GM12878 (cell line): ENCODE data around the gene SGO1. TPM values are rescaled to one million over a fixed set of nuclear protein-coding genes. Genes with fewer than 3 reads are reported as not detected.
A peak's percentile ranks its signal among the peaks of the same experiment; 100 is the strongest.

Source experiments
- ATAC-seq: fragments of 200-7000 bp; cut with Tn5 transposase; 3 replicates; pipeline ENCODE4 v1.9.1; 2020; ENCODE audit warnings: mild to moderate bottlenecking, moderate library complexity
- BruUV-seq: library from RNA; stranded (reverse); fragments of 400-500 nt; replicated peaks from 2 replicates; lab custom pipeline; 2021; lab: Mats Ljungman, UMichigan
- CTCF ChIA-PET: fragments of 300-600 bp; sonication (Branson Sonifier 250); formaldehyde crosslinking; extraction: SDS; loops from one replicate; lab custom pipeline; 2021; ENCODE audit warnings: inconsistent platforms; lab: Yijun Ruan, JAX
- POLR2A ChIA-PET: fragments of 350-600 bp; formaldehyde crosslinking; extraction: SDS; loops from one replicate; lab custom pipeline; 2021; ENCODE audit warnings: inconsistent platforms; lab: Charles Lee
- RAD21 ChIA-PET: fragments of 300-600 bp; sonication (Branson Sonifier 250); formaldehyde crosslinking; loops from one replicate; lab custom pipeline; 2023; ENCODE audit warnings: antibody characterized with exemption; ENCODE audit not compliant: unreplicated experiment; lab: Charles Lee
- SMC1A ChIA-PET: fragments of 300-600 bp; sonication (Branson Sonifier 250); formaldehyde crosslinking; loops from one replicate; lab custom pipeline; 2023; ENCODE audit not compliant: unreplicated experiment, uncharacterized antibody; lab: Charles Lee
- DNase-seq: peaks from one replicate; pipeline ENCODE4 v3.0.0-alpha.2; 2011; ENCODE audit warnings: low read depth, low spot score
- FAIRE-seq: peaks from 3 replicates; lab custom pipeline; 2011; peaks lifted over from hg19 to GRCh38; lab: Jason Lieb, UNC
- H2AFZ ChIP-seq: 2 replicates; pipeline ENCODE4 v1.6.0; 2011; ENCODE audit warnings: low read depth, low read length, control low read depth; ENCODE audit not compliant: control insufficient read depth
- H3K27ac ChIP-seq: 2 replicates; pipeline ENCODE4 v1.5.1; 2011; ENCODE audit warnings: control low read depth; ENCODE audit not compliant: control insufficient read depth, insufficient read depth
- H3K27me3 ChIP-seq, 2 experiments: replicated peaks in 1 of 2; 2 replicates each; pipeline versions ENCODE4 v1.6.0 to v1.6.1; 2011; ENCODE audit warnings: low read length in 1 of 2; ENCODE audit not compliant: control insufficient read depth in 2 of 2, insufficient read depth in 2 of 2
- H3K36me3 ChIP-seq, 2 experiments: 2 replicates each; pipeline ENCODE4 v1.5.1; 2011; ENCODE audit warnings: low read length in 1 of 2; ENCODE audit not compliant: control insufficient read depth in 2 of 2, insufficient read depth in 2 of 2
- H3K4me1 ChIP-seq: 2 replicates; pipeline ENCODE4 v1.6.1; 2011; ENCODE audit warnings: mild to moderate bottlenecking, low read length, moderate library complexity, mixed read lengths; ENCODE audit not compliant: control insufficient read depth, insufficient read depth
- H3K4me2 ChIP-seq: 2 replicates; pipeline ENCODE4 v1.6.0; 2011; ENCODE audit warnings: control low read depth; ENCODE audit not compliant: control insufficient read depth, insufficient read depth
- H3K4me3 ChIP-seq: fragments of 200-600 bp; sonication (generic); 2 replicates; pipeline ENCODE4 v1.5.1; 2016
- H3K79me2 ChIP-seq: 2 replicates; pipeline ENCODE4 v1.6.0; 2011; ENCODE audit warnings: low read length; ENCODE audit not compliant: control insufficient read depth, insufficient read depth
- H3K9ac ChIP-seq: 2 replicates; pipeline ENCODE4 v1.8.0; 2011; ENCODE audit warnings: low read length, control low read depth, mixed read lengths; ENCODE audit not compliant: control insufficient read depth, insufficient read depth
- H3K9me3 ChIP-seq: replicated peaks from 3 replicates; pipeline ENCODE4 v1.5.1; 2011; ENCODE audit warnings: mild to moderate bottlenecking, low read length; ENCODE audit not compliant: control insufficient read depth, insufficient read depth
- H4K20me1 ChIP-seq: 2 replicates; pipeline ENCODE4 v1.6.0; 2011; ENCODE audit not compliant: control insufficient read depth, insufficient read depth
- CHD4 ChIP-seq: fragments of 200-600 bp; sonication (generic); IDR thresholded peaks from 2 replicates; pipeline ENCODE4 v1.6.1; 2016; ENCODE audit warnings: mild to moderate bottlenecking
- IKZF1 ChIP-seq: fragments of 450-650 bp; conservative IDR thresholded peaks from 2 replicates; pipeline ENCODE4 v1.6.1; 2017; ENCODE audit warnings: antibody characterized with exemption, mild to moderate bottlenecking
- RFX5 ChIP-seq: IDR thresholded peaks from 2 replicates; pipeline ENCODE4 v1.6.1; 2011; ENCODE audit warnings: low read depth, low read length, improper control_type of control experiment
- SRF ChIP-seq, 2 experiments: IDR thresholded peaks; 2 replicates each; pipeline ENCODE4 v1.6.1; 2011; ENCODE audit warnings: low read depth in 2 of 2, low read length in 2 of 2, mild to moderate bottlenecking in 1 of 2, moderate library complexity in 1 of 2
- TCF12 ChIP-seq: IDR thresholded peaks from 2 replicates; pipeline ENCODE4 v1.6.1; 2011; ENCODE audit warnings: low read depth, mild to moderate bottlenecking, low read length
- TCF7 ChIP-seq: IDR thresholded peaks from 2 replicates; pipeline ENCODE4 v1.6.1; 2014; ENCODE audit warnings: antibody characterized with exemption, borderline replicate concordance
- WGBS: methylation state at CpG from one replicate; pipeline ENCODE4 v1.1.6; 2016; ENCODE audit warnings: low lambda C conversion rate; ENCODE audit not compliant: insufficient replicate concordance, insufficient coverage; ENCODE audit errors: missing lambda C conversion rate; 5-methylcytosine and 5-hydroxymethylcytosine counted together
- in situ Hi-C: fragments of 300-500 bp; cut with MboI; formaldehyde crosslinking; loops from 9 replicates; pipeline ENCODE4 v1.14.3; 2018; ENCODE audit warnings: mixed read lengths
- intact Hi-C: fragments of 100-400 bp; cut with micrococcal nuclease; formaldehyde crosslinking; loops from one replicate; pipeline ENCODE4 v1.14.2; 2022; ENCODE audit not compliant: unreplicated experiment
- polyA plus RNA-seq, 11 experiments: library from polyadenylated mRNA; depleted of rRNA in 4 of 11; unstranded in 6 of 11; stranded (reverse) in 5 of 11; fragments of >200 nt; fragmentation: Nextera tagmentation in 4 of 11; fragmentation: Illumina TruSeq in 1 of 11; extraction: Ambion mirVana in 4 of 11; extraction: Trizol in 1 of 11; gene quantifications; 1 replicate in 1 of 11; 2 replicates in 10 of 11; pipeline versions ENCODE4 v1.2.1 to v1.2.3, GENCODE V29; 2011 to 2016; ENCODE audit warnings: inconsistent platforms in 2 of 11, missing spikeins in 2 of 11, low read depth in 1 of 11
- total RNA-seq, 4 experiments: library from RNA; depleted of rRNA in 3 of 4; stranded (reverse); fragments of >200 nt in 3 of 4; fragmentation: Illumina TruSeq in 1 of 4; extraction: Trizol in 1 of 4; gene quantifications; 2 replicates each; pipeline versions ENCODE4 v1.2.1 to v1.2.3, GENCODE V29; 2013 to 2021
- TF ChIP-seq, protein P1 (sequence below): fragments of 450-650 bp; IDR thresholded peaks from 2 replicates; pipeline ENCODE4 v1.6.1; 2016; ENCODE audit warnings: mild to moderate bottlenecking, moderate library complexity, borderline replicate concordance
- TF ChIP-seq, protein P2 (sequence below): fragments of 450-650 bp; IDR thresholded peaks from 2 replicates; pipeline ENCODE4 v1.6.1; 2017; ENCODE audit warnings: antibody characterized with exemption, mild to moderate bottlenecking, moderate library complexity

SGO1 gene
- total and polyA plus RNA-seq, 10 of the 15 experiments (the other 5 are each of a cell fraction or from before 2014, with no cell fraction given): 10.9 to 46.2 (median 17.6) TPM

DNA sequence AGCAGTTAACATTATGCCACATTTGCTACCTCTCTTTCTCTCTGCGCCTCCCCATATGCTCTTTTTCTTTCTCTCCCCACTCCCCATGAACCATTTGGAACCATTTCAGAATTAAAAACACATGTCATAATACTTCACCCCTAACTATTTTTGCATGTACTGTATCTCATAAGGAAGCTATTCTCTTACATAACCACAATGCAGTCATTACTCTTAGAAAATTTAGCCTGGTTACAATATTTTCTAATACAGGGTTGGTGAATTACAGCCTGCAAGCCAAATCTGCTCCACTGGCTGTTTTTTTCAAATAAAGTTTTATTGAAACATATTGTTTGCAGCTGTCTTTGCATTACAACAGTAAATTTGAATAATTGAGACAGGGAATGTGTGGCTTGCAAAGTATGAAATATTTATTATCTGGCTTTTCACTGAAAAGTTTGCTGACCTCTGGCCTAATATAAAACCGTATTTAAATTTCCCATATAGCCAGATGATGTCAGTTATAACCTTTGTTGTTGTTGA, 62.8 kb downstream of the SGO1 start:
- SMC1A ChIA-PET: no interaction called here
- TF ChIP-seq RFX5 (no peak), TCF12 (no peak), TCF7 (no peak), IKZF1 (no peak), CHD4 (no peak), SRF (IDR thresholded peaks at IDR 0.05; ENCODE audit: low read depth in 2 of 2, low read length in 2 of 2) (no peak)
- TF ChIP-seq, protein P1, sequence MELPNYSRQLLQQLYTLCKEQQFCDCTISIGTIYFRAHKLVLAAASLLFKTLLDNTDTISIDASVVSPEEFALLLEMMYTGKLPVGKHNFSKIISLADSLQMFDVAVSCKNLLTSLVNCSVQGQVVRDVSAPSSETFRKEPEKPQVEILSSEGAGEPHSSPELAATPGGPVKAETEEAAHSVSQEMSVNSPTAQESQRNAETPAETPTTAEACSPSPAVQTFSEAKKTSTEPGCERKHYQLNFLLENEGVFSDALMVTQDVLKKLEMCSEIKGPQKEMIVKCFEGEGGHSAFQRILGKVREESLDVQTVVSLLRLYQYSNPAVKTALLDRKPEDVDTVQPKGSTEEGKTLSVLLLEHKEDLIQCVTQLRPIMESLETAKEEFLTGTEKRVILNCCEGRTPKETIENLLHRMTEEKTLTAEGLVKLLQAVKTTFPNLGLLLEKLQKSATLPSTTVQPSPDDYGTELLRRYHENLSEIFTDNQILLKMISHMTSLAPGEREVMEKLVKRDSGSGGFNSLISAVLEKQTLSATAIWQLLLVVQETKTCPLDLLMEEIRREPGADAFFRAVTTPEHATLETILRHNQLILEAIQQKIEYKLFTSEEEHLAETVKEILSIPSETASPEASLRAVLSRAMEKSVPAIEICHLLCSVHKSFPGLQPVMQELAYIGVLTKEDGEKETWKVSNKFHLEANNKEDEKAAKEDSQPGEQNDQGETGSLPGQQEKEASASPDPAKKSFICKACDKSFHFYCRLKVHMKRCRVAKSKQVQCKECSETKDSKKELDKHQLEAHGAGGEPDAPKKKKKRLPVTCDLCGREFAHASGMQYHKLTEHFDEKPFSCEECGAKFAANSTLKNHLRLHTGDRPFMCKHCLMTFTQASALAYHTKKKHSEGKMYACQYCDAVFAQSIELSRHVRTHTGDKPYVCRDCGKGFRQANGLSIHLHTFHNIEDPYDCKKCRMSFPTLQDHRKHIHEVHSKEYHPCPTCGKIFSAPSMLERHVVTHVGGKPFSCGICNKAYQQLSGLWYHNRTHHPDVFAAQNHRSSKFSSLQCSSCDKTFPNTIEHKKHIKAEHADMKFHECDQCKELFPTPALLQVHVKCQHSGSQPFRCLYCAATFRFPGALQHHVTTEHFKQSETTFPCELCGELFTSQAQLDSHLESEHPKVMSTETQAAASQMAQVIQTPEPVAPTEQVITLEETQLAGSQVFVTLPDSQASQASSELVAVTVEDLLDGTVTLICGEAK: peak; percentile 74
- TF ChIP-seq, protein P2, sequence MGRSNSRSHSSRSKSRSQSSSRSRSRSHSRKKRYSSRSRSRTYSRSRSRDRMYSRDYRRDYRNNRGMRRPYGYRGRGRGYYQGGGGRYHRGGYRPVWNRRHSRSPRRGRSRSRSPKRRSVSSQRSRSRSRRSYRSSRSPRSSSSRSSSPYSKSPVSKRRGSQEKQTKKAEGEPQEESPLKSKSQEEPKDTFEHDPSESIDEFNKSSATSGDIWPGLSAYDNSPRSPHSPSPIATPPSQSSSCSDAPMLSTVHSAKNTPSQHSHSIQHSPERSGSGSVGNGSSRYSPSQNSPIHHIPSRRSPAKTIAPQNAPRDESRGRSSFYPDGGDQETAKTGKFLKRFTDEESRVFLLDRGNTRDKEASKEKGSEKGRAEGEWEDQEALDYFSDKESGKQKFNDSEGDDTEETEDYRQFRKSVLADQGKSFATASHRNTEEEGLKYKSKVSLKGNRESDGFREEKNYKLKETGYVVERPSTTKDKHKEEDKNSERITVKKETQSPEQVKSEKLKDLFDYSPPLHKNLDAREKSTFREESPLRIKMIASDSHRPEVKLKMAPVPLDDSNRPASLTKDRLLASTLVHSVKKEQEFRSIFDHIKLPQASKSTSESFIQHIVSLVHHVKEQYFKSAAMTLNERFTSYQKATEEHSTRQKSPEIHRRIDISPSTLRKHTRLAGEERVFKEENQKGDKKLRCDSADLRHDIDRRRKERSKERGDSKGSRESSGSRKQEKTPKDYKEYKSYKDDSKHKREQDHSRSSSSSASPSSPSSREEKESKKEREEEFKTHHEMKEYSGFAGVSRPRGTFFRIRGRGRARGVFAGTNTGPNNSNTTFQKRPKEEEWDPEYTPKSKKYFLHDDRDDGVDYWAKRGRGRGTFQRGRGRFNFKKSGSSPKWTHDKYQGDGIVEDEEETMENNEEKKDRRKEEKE: no peak
- Histone ChIP-seq H3K27ac (no peak overlapping the region), H3K4me2 (no peak overlapping the region), H3K9ac (no peak overlapping the region), H3K36me3 (no peaks in the 10 kb centered on the region; a peak in 1 of 4 replicates), H2AFZ (no peak overlapping the region), H3K79me2 (no peaks in the 10 kb centered on the region), H4K20me1 (no peaks in the 10 kb centered on the region), H3K4me1 (peaks cover 14% of the 10 kb centered on the region), H3K4me3 (no peak overlapping the region), H3K9me3 (no peaks in the 10 kb centered on the region), H3K27me3 (no peaks in the 10 kb centered on the region)
- FAIRE-seq: no peak
- POLR2A ChIA-PET: no interaction called here
- WGBS: 97% methylated on average over 2 of the region's 2 CpGs
- in situ Hi-C loops (no loop called here), intact Hi-C loops (loop anchor here (10.0 kb wide), 1 partner anchor 238 kb away; no protein-coding TSS in a partner anchor)
- DNase-seq: no peak
- ATAC-seq: no peak
- BruUV-seq: no TSS peak
- CTCF ChIA-PET: interaction anchor here (0.9 kb wide), 1 partner anchor 20 kb away, joined by 4 read pairs; no protein-coding TSS in a partner anchor
- RAD21 ChIA-PET: no interaction called here
